ENCODE measurements around the gene USP8.
"Not testable (repeated sequence)": the region's sequence is repeated elsewhere in the genome, so short reads cannot be mapped to it uniquely, and the experiment has no call there.

The USP8 gene

DNA sequence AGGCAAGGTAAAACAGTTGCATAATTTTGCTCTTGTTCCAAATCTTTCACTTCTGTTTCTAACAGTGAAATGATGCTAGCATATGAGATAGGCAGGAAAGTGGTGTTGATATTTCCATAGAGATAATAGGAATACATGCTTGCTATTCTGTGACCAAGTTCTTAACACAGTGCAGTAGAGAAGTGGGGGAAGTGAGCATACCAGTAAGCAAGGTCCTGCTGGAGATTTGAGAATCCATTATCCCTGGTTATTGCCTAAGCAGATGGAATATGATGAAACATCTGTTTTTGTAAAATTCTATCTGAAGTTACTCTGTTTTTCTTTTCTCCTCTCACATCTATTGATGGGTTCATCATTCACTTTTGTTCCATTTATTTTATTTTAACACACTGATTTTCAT is 28.7 kb downstream of the USP8 start:
- no peak for DNase-seq

DNA sequence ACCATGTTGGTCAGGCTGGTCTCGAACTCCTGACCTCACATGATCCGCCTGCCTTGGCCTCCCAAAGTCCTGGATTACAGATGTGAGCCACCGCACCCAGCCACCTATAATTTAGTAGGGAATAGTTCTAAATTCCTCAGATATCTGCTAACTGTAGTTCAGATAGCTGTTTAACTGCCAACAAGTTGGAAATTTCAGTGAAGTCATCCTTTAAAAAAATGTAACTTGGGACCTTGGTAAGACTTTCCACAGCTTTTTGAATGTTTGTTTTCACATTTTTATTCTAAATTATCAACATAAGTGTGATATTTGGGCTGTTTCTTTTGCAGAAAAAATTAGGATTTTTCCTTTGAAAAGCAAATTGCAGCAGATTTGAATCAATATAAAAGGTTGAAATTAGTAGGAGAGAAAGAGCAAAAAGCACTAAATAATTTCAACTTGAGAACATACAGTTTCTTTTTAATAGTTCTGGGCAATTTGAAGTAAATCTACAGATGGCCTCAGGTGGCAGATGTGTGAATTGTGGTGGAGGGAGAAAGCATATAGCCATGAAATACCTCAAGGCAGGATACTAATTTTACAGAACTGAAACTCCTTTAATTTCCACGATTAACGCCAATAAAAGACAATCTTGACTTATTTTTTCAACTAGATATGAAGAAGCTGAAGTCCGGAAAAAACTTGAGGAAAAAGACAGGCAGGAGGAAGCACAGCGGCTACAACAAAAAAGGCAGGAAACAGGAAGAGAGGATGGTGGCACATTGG is 34.3 kb downstream of the USP8 start:
- no peak for DNase-seq

DNA sequence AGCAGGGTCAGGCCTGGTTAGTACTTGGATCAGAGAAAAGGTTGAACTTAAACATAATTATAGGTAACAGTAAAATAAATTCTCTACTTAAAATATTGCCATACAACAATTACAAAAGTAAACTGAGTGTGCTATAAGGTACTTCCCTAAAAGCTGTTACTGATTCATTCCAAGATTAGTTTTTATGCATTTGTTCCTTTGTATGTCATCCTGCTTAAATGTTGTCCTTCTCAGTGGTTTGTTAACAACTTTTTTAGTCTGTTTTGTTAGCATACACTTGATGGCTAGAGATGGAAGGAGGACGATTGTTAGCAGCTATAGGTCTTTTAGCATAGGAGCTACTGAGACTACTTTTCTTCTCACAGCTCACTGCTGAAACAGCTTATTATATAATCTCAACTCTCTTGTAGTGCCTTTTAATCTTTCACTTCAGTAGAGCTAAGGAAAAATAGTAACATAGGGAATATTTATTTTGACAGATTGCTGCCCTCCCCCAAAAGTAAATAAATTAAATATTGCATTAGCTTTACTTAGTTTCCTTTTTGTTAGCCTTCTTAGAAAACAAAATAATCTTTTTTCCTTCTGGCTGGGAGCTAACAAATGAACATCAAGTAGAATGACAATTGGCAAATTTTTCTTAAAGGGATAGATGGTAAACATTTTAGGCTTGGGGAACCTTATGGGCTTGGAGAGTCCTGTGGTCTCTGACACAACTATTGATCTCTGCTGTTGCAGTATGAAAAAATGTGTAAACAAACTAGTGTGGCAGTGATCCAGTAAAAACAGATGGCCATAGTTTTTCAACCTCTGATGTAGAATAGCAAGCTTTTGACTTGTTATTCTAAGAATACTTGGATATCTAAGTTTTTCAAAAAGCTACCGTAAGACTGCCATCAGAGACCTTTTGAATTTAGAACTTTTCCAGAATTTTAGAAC is 39.5 kb downstream of the USP8 start:
- no peak for DNase-seq

DNA sequence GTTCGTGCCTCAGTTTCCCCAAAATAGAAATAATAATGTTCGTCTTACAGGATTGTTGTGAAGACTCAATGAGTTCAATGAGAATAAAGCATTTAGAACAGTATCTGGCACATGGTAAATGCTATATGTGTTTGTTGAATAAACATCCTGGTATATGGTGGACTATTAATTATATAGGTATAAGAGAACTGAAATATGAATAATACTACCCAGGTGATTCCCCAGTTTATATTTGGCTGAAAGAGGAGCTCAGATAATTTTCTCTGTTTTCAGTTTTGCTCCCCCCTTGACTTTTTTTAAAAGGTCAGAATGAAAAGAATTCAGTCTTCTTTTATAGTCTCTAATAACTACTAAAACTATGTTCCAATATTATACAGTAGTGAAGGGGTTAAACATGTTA is 46.9 kb downstream of the USP8 start:
- no peak for DNase-seq

DNA sequence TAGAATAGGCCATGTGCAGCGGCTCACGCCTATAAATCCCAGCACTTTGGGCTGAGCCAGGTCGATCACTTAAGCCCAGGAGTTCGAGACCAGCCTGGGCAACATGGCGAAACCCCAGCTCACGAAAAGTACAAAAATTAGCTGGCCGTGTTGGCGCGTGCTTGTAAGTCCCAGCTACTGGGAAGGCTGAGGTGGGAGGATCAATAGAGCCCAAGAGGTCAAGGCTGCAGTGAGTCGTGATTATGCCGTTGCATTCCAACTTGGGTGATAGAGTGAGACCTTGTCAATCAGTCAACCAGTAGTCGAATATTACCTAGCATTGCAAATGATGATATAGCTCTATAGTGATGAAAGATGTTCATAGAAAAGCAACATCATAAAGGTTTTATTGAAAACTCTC is 51.9 kb downstream of the USP8 start:
- DNase-seq: no peak

DNA sequence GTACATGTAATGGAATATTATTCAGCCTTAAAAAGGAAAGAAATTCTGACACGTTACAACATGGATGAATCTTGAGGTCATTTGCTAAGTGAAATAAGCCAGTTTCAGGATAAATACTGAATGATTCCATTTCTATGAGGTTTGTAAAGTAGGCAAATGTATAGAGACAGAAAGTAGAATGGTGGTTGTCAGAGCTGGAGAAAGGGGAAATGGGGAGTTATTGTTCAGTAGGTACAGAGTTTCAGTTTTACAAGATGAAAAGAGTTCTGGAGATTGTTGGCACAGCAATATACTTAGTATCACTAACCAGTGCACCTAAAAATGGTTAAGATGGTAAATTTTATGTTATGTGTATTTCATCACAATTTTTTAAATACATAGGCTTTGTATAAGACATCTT is 60.6 kb downstream of the USP8 start:
- DNase-seq: no peak

DNA sequence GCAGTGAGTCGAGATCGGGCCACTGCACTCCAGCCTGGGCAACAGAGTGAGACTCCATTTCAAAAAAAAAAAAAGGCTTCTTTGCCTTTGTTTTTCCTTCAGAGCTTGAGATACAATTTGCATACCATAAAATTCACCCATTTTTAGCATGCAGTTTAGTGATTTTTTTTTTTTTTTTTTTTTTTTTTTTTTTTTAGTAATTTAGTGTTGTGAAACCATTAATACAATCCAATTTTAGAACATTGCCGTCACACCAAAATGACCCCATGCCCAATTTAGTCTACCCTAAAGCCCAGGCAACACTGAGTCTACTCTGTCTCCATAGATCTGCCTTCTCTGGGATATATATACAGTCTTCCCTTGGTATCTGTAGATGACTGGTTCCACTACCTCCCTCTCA is 61.2 kb downstream of the USP8 start:
- DNase-seq: no peak

DNA sequence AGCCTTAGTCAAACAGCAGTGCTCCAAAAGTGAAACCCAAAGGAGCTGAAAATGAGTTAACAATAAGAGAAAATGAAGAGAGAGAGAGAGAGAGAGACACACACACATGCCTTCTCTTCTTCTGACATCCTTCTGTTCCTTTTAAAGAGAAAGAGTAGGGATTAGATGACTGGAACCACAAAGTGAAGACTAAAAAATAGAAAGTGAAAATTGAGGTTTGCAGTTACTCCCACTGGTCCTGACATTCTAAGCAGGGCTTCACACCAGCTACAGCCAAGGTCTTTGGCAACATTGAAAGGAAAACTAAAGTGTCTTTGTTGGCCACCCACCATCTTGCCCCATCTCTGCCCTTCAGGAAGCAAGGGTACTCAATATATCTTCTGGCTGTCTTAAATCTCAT is 63.1 kb downstream of the USP8 start:
- DNase-seq: no peak

DNA sequence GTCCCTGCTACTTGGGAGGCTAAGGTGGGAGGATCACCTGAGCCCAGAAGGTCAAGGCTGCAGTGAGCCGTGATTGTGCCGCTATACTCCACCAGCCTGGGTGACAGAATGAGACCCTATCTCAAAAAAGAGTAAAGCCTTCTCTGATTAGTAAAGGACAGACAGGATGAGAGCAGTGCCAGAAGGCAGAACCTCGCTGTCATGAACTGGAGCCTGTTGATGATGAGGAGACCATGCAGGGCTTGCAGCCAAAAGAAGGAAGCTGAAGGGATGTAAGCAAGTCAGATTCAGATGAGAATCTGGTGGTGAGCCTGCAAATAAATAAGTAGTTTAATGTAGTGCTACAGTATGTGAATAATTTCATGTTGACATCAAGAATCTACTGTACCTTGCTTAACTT is 69.4 kb downstream of the USP8 start:
- no peak for DNase-seq

DNA sequence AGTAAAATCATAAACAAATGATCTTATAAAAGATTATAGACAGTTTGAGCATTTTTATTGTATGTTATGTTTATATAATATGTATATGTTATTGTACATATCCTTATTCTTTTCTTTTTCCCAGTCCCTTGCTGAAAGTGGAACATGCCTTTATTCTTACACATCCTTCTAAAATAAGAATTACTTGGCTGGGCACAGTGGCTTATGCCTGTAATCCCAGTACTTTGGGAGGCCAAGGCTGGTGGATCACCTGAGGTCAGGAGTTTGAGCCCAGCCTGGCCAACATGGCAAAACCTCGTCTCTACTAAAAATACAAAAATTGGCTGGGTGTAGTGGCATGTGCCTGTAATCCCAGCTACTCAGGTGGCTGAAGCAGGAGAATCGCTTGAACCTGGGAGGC is 70.3 kb downstream of the USP8 start:
- not testable (repeated sequence) for DNase-seq

DNA sequence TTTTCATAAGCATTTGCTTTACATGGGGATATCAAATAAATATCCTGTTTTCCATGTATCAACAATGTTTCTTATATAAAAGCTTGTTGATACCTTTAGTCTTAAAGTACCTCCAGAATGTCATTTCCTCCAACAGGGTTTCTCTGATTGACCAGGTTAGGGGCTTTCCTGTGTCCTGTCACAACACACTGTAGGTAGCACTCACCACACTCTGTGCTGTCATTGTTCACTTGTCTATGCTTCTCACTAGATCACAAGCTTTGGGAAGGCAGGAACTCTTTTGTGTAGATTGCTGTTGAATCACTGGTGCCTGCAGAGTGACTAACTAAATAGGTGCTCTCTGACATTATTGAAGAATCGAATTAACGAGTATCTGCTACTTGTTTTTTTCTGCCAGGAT is 72.5 kb downstream of the USP8 start:
- DNase-seq: no peak

DNA sequence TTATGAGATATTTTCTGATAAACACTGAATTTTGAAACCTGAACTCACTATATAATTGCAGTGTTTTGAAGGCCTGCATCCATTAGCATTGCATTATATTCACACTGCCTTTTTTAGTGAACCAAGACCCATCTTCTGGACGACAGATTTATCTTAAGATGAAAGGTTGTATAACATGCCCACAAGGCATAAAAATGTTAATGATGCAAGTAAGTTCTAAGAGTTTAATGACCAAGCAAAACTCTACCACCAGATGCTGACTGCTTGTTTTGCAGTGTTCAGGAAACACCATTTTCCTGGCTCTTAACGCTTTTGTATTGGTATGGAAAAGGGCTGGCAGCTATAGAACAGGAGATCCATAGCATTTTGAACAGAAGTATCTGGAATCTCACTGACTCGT is 76.1 kb downstream of the USP8 start:
- no peak for DNase-seq

DNA sequence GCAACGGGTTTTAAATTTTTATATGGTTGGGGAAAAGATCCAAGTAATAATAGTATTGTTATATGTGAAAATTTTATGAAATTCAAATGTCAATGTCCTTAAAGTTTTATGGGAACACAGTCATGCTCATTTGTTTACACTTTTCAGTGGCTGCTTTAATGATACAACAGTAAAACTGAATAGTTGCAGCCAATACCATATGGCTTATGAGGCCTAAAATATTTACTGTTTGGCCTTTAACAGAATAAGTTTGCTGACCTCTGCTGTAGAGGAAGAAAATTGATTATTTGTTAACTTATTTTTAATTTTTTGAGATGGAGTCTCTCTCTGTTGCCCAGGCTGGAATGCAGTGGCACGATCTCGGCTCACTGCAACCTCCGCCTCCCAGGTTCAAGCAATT is 77.6 kb downstream of the USP8 start:
- no peak for DNase-seq

DNA sequence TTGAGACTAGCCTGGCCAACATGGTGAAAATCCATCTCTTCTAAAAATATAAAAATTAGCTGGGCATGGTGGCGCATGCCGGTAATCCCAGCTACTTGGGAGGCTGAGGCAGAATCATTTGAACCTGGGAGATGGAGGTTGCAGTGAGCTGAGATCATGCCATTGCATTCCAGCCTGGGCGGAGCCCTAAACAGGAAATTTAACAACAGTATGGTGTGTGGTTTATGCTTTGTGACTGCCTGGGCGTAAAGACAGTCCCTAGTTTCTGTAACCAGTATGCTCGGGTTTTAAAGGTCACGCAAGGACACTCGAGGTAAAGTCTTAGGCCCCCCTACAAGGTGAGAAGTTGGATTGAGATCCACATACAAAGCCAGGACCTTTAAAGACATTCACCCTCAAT is 78.9 kb downstream of the USP8 start:
- no peak for DNase-seq

DNA sequence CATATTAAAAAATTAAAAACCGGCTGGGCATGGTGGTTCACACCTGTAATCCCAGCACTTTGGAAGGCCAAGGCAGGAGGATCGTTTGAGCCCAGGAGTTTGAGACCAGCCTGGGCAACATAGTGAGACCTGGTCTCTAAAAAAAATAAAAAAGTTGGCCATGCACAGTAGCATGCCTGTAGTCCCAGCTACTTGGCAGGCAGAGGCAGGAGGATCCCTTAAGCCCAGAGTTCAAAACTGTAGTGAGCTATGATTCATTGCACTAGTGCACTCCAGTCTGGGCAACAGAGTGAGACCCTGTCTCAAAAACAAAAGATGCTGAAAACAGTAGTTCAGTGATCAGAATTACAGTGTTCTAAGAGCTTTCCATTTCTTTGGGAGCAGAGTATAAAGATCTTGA is 81.5 kb downstream of the USP8 start:
- DNase-seq: not testable (repeated sequence)

DNA sequence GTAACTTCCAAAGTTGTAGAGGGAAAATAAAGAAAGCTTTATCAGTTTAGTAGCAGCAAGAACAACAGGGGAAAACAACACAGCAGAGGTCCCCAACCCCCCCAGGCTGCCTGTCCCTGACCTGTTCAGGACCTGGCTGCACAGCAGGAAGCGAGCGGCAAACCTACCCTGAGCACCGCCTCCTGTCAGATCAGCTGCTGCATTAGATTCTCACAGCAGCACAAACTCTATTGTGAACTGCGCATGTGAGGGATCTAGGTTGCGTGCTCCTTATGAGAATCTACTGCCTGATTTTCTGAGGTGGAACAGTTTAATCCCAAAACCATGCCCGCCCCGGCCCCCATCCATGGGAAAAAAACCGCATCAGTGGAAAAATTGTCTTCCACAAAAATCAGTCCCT is 81.9 kb downstream of the USP8 start:
- DNase-seq: no peak

DNA sequence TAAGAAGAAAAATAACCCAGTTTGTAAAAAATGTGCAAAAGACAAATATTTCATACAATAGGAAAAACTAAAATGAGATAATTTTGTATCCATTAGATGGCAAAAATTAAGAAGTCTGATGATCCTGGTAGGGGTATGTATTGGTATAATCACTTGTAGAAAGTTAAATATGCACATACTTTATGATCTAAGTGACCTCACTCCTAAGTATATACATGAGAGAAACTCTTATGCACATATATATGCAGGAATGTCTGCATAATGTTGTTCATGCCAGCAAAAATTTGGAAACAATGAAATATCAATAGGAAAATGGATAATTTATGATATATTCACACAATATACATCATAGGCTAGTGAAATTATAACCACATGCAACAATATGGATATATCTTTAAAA is 88.8 kb downstream of the USP8 start:
- no peak for DNase-seq

DNA sequence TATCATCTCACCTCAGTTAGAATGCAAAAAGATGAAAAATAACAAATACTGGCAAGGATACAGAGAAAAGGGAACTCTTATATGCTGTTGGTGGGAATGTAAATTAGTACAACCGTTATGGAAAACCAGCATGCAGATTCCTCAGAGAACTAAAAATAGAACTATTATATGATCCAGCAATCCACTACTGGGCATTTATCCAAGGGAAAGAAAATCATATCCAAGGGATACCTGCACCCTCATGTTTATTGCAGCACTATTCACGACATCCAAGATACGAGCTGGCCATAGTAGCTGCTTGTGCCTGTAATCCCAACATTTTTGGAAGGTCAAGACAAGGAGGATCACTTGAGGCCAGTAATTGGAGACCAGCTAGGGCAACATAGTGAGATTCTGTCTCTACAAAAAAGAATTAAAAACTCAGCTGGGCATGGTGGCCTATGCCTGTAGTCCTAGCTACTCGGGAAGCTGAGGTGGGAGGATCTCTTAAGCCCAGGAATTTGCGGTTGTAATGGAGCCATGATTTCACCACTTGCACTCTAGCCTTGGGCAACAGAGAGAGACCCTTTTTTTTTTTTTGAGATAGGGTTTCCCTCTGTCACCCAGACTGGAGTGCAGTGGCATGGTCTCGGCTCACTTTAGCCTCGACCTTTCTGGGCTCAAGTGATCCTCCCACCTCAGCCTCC is 95.7 kb downstream of the USP8 start:
- DNase-seq: no peak

DNA sequence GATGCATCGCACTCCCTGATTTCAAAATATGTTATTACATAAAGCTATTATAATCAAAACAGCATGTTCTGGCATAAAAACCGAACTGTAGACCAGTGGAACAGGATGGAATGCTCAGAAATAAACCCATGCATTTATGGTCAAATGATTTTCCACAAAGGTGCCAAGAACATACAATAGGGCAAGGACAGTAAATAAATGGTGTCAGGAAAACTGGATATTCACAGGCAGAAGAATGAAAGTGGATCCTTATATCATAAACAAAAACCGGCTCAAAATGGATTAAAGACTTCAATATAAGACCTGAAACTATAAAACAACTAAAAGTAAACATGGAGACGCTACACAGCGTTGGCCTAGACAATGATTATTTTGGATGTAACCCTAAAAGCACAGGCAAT is 99.6 kb downstream of the USP8 start:
- no peak for DNase-seq

DNA sequence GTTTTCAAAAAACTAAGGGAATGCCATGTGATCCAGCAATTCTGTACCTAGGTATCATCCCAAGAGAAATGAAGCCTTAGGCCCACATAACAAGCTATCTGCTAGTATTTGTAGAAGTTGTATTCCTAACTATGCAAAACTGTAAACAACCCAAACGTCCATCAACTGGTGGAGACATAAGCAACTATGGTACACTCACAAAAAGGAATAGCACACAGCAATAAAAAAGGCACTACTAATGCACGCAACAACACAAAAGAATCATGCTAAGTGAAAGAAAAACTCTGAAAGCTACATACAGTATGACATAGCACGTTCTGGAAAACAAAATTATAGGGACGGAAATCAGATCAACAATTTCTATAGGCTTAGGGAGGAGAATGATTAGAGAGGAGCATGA is 107.0 kb downstream of the USP8 start:
- DNase-seq: no peak

DNA sequence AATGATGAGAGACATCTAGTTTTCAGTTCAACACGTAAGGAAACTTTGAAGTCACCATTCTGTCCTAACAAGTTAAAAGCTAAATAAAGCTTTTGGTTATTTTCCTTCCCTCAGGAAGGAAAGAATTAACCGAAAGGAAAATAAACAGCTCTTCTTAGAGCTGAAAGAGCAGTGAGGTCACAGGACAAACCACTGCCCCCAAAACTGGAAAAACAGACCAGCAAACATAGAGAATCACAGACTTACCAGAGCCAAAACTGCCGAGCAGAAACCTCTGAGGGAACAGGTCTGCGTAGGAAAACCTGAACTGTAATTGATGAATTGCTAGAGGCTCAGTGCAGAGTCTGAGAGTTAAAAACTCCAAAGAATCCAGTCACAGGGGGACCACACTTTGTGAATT is 107.6 kb downstream of the USP8 start:
- DNase-seq: no peak

DNA sequence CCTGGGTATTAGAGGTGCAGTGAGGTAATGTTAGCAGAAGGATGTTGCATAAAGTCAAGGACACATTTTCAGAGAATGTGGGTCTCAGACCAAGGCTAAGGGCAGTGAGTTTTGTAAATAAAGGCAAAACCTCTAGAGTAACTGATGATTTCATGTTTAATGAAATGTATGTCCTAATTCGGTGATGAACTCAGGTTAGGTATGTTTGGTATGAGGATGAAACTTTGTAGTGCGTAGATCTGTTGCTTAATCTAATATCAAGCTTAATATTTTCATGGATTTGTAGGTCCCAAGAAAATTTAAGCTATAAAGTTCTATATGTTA is 118.6 kb downstream of the USP8 start:
- DNase-seq: no peak

DNA sequence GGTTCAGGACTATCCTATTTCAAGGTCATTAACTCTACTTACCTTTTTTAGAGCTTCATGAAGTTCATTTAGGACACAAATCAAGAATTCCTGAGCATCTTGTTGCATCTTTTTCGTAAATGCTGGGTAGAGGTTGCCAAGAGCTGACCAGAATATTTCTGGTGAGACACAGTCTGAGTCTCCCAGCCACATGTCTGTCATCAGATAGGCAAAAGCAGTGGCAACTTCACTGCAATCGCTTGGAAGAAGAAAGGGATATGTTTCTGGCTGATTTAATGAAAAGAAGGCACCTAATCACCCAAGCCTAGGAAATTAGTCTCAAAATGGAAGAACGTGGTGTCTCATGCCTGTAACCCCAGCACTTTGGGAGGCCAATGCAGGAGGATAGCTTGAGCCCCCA is 119.4 kb downstream of the USP8 start:
- DNase-seq: no peak

DNA sequence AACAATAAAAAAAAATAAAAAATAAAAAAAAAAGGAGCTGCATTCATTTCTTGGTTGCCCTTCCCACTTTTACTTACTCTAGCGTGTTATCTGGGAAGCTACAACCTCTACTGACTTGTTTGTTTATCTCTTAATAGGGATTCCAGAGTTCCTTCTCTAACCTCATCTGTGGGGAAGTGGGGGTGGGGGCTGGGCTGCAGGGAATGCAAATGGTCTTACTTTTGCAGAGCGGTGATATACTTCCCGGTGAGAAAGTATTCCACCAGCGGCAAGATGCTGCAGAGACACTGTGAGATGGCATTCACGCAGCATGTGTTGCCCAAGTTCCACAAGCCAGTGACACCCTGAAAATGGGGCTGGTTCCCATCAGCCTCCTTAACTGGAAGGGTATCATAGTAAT is 120.2 kb downstream of the USP8 start:
- no peak for DNase-seq
